ENCODE data around the gene DHX40. TPM values are rescaled to one million over a fixed set of nuclear protein-coding genes. Genes with fewer than 3 reads are reported as not detected.

DHX40 gene
- total RNA-seq, 1 experiment from 2014 or later, result 32.7 TPM

GRCh38 chr17:59621771-59622170, 56.4 kb downstream of the DHX40 start:
- CTCF ChIA-PET, result no interaction called here
- intact Hi-C loops (cut with micrococcal nuclease; ENCODE audit: unreplicated experiment), result no loop called here
- Mint-ChIP-seq H3K9me3 (ENCODE audit: unreplicated experiment) (no peaks in the 10 kb centered on the region), H3K27ac (ENCODE audit: unreplicated experiment) (peak overlapping the region; percentile 100), H3K4me3 (ENCODE audit: unreplicated experiment) (peak overlapping the region; percentile 95), H3K36me3 (ENCODE audit: insufficient read depth, unreplicated experiment) (peaks cover 31% of the 10 kb centered on the region), H3K4me1 (ENCODE audit: low read depth, unreplicated experiment) (peaks cover 26% of the 10 kb centered on the region), H3K27me3 (ENCODE audit: insufficient read depth, unreplicated experiment) (no peaks in the 10 kb centered on the region)
- POLR2A ChIA-PET, result no interaction called here
- H3K27me3 ChIP-seq (replicated peaks; ENCODE audit: control insufficient read depth, insufficient read depth, low read length), result no peaks in the 10 kb centered on the region
- H3K4me1 ChIP-seq, result peaks cover 47% of the 10 kb centered on the region
- no peak for TF ChIP-seq CTCF (IDR thresholded peaks at IDR 0.05; ENCODE audit: insufficient read depth in 1 of 2, low read depth in 1 of 2, low read length in 1 of 2, severe bottlenecking in 1 of 2, unreplicated experiment in 1 of 2)
- no TSS peak for BruUV-seq (replicated peaks)
- no peaks in the 10 kb centered on the region for H3K36me3 ChIP-seq (ENCODE audit: control insufficient read depth, insufficient read depth, low read length)
- DNase-seq, result no peak
- no peaks in the 10 kb centered on the region for H3K9me3 ChIP-seq
- H3K4me3 ChIP-seq (ENCODE audit: low read depth, low read length), result peak overlapping the region; percentile 99

DNA sequence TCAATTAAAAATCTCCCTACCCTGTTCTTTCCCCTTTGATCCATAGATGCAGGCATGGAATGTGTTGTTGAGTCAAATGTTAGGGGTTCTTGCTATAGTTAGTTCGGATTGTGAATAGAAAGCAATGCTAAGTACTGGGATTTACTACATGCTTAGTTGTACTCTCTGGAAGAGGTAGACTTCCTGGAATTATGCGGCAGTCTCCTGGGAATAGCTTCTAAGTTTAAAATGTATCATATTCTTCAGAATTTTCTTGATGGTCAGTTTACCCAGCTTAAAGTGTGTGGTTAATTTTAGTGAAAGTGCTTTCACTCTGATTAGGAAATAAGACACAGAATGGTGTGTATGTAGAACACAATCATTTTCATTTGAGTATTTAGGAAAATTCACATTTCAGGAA, 57.7 kb downstream of the DHX40 start:
- CTCF ChIA-PET, result no interaction called here
- intact Hi-C loops (cut with micrococcal nuclease; ENCODE audit: unreplicated experiment), result no loop called here
- peaks cover 31% of the 10 kb centered on the region for H3K36me3 Mint-ChIP-seq (ENCODE audit: insufficient read depth, unreplicated experiment)

GRCh38 chr17:59626756-59627155, 61.3 kb downstream of the DHX40 start:
- DNase-seq, result no peak
- no peak for TF ChIP-seq CTCF (IDR thresholded peaks at IDR 0.05; ENCODE audit: insufficient read depth in 1 of 2, low read depth in 1 of 2, low read length in 1 of 2, severe bottlenecking in 1 of 2, unreplicated experiment in 1 of 2)
- H3K27me3 ChIP-seq (replicated peaks; ENCODE audit: control insufficient read depth, insufficient read depth, low read length), result no peaks in the 10 kb centered on the region
- H3K27me3 Mint-ChIP-seq (ENCODE audit: insufficient read depth, unreplicated experiment), result no peaks in the 10 kb centered on the region
- peaks cover 38% of the 10 kb centered on the region for H3K36me3 Mint-ChIP-seq (ENCODE audit: insufficient read depth, unreplicated experiment)
- no peak overlapping the region for H3K27ac Mint-ChIP-seq (ENCODE audit: unreplicated experiment)
- intact Hi-C loops (cut with micrococcal nuclease; ENCODE audit: unreplicated experiment), result no loop called here
- no peaks in the 10 kb centered on the region for H3K36me3 ChIP-seq (ENCODE audit: control insufficient read depth, insufficient read depth, low read length)
- H3K4me3 Mint-ChIP-seq (ENCODE audit: unreplicated experiment), result no peak overlapping the region
- H3K9me3 ChIP-seq, result no peaks in the 10 kb centered on the region
- ChIA-PET POLR2A (interaction anchor here (0.7 kb wide), 1 partner anchor 252 kb away, joined by 3 read pairs; no protein-coding TSS in a partner anchor), CTCF (no interaction called here)
- no peaks in the 10 kb centered on the region for H3K9me3 Mint-ChIP-seq (ENCODE audit: unreplicated experiment)
- no peak overlapping the region for H3K4me3 ChIP-seq (ENCODE audit: low read depth, low read length)
- H3K4me1 ChIP-seq, result peaks cover 38% of the 10 kb centered on the region
- H3K4me1 Mint-ChIP-seq (ENCODE audit: low read depth, unreplicated experiment), result peaks cover 27% of the 10 kb centered on the region
- no TSS peak for BruUV-seq (replicated peaks)

More for the DNA sequence above, 57.7 kb downstream of the DHX40 start:
- Mint-ChIP-seq H3K27me3 (ENCODE audit: insufficient read depth, unreplicated experiment) (no peaks in the 10 kb centered on the region), H3K27ac (ENCODE audit: unreplicated experiment) (peak overlapping the region; percentile 45), H3K9me3 (ENCODE audit: unreplicated experiment) (no peaks in the 10 kb centered on the region), H3K4me1 (ENCODE audit: low read depth, unreplicated experiment) (peaks cover 20% of the 10 kb centered on the region), H3K4me3 (ENCODE audit: unreplicated experiment) (peak overlapping the region; percentile 60)
- no peak for TF ChIP-seq CTCF (IDR thresholded peaks at IDR 0.05; ENCODE audit: insufficient read depth in 1 of 2, low read depth in 1 of 2, low read length in 1 of 2, severe bottlenecking in 1 of 2, unreplicated experiment in 1 of 2)
- H3K4me1 ChIP-seq, result peaks cover 44% of the 10 kb centered on the region
- H3K36me3 ChIP-seq (ENCODE audit: control insufficient read depth, insufficient read depth, low read length), result no peaks in the 10 kb centered on the region
- no peaks in the 10 kb centered on the region for H3K9me3 ChIP-seq
- BruUV-seq (replicated peaks), result no TSS peak
- POLR2A ChIA-PET, result no interaction called here
- no peak for DNase-seq
- no peaks in the 10 kb centered on the region for H3K27me3 ChIP-seq (replicated peaks; ENCODE audit: control insufficient read depth, insufficient read depth, low read length)
- no peak overlapping the region for H3K4me3 ChIP-seq (ENCODE audit: low read depth, low read length)

Data from Caco-2 (cell line).